CD4-positive, CD25-positive, alpha-beta regulatory T cell (primary cell): ENCODE measurements around the gene INTS2. TPM values are rescaled to one million over a fixed set of nuclear protein-coding genes. Genes with fewer than 3 reads are reported as not detected.
A peak's percentile ranks its signal among the peaks of the same experiment; 100 is the strongest.

Source experiments
- ATAC-seq, 2 donors: fragments of 150-1000 bp; cut with Tn5 transposase; one replicate each; pipeline ENCODE4 v1.10.0; 2021; ENCODE audit warnings: low read depth in 2 of 2, moderate number of reproducible peaks in 2 of 2, moderate library complexity in 1 of 2
- DNase-seq, 3 donors: peaks; one replicate each; pipeline versions ENCODE4 v3.0.0 to v3.0.0-alpha.2; 2012 to 2022; ENCODE audit warnings: mixed read lengths in 1 of 3
- H3K27ac ChIP-seq: one replicate; pipeline ENCODE4 v1.7.0; 2013; ENCODE audit warnings: mild to moderate bottlenecking, low read length; ENCODE audit not compliant: insufficient read depth, poor library complexity, severe bottlenecking
- H3K27me3 ChIP-seq: one replicate; pipeline ENCODE4 v1.7.0; 2013; ENCODE audit warnings: low read length; ENCODE audit not compliant: control insufficient read depth, insufficient read depth
- H3K36me3 ChIP-seq: one replicate; pipeline ENCODE4 v1.7.0; 2013; ENCODE audit warnings: mild to moderate bottlenecking, low read length, moderate library complexity; ENCODE audit not compliant: control insufficient read depth, insufficient read depth
- H3K4me1 ChIP-seq: 2 replicates; pipeline ENCODE4 v1.7.0; 2013; ENCODE audit warnings: mild to moderate bottlenecking, low read length; ENCODE audit not compliant: insufficient read depth, control insufficient read depth, poor library complexity, severe bottlenecking
- H3K4me3 ChIP-seq: one replicate; pipeline ENCODE4 v1.7.0; 2013; ENCODE audit warnings: low read depth, mild to moderate bottlenecking, low read length, moderate library complexity
- H3K9me3 ChIP-seq, 2 experiments: 1 replicate in 1 of 2; 2 replicates in 1 of 2; pipeline ENCODE4 v1.7.0; 2013; ENCODE audit warnings: low read length in 2 of 2, mild to moderate bottlenecking in 1 of 2, moderate library complexity in 1 of 2; ENCODE audit not compliant: control insufficient read depth in 2 of 2
- H3K27ac Mint-ChIP-seq, 3 donors: one replicate each; pipeline ENCODE4 v1.8.0; 2020 to 2022; ENCODE audit warnings: mild to moderate bottlenecking in 3 of 3, mixed read lengths in 3 of 3, moderate library complexity in 2 of 3
- H3K27me3 Mint-ChIP-seq: one replicate; pipeline ENCODE4 v1.8.0; 2022; ENCODE audit warnings: mild to moderate bottlenecking, mixed read lengths
- H3K36me3 Mint-ChIP-seq: one replicate; pipeline ENCODE4 v1.8.0; 2020; ENCODE audit warnings: mixed read lengths
- H3K4me1 Mint-ChIP-seq, 4 donors: one replicate each; pipeline ENCODE4 v1.8.0; 2020 to 2022; ENCODE audit warnings: mixed read lengths in 4 of 4, mild to moderate bottlenecking in 1 of 4
- H3K4me3 Mint-ChIP-seq, 4 donors: one replicate each; pipeline ENCODE4 v1.8.0; 2020 to 2022; ENCODE audit warnings: mild to moderate bottlenecking in 4 of 4, mixed read lengths in 4 of 4, moderate library complexity in 3 of 4
- H3K9me3 Mint-ChIP-seq, 7 donors: one replicate each; pipeline ENCODE4 v1.8.0; 2020 to 2022; ENCODE audit warnings: mixed read lengths in 7 of 7, mild to moderate bottlenecking in 3 of 7, moderate library complexity in 2 of 7
- polyA plus RNA-seq, 4 donors: library from polyadenylated mRNA; unstranded; fragments of 300-500 nt; fragmentation: Illumina TruSeq; gene quantifications; one replicate each; pipeline ENCODE4 v1.2.3, GENCODE V29; 2021
- total RNA-seq: library from RNA; stranded (reverse); gene quantifications from one replicate; pipeline ENCODE4 v1.2.3, GENCODE V29; 2022

Gene INTS2
- total and polyA plus RNA-seq, 5 donors from 2014 or later, result 3.3 to 10.3 (median 4.3) TPM

DNA sequence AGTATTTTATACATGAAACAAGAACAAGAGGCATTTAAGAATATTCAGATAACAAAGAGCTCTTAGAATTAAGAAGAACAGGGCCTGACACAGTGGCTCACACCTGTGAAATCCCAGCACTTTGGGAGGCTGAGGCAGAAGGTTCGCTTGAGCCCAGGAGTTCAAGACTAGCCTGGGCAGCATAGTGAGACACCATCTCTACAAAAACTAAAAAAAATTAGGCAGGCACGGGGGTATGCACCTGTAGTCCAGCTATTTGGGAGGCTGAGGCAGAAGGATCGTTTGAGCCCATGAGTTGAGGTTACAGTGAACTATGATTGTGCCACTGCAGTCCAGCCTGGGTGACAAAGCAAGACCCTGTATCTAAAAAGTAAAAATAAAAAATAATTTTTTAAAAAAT is 52.0 kb downstream of the INTS2 start:
- Mint-ChIP-seq H3K27ac (no peak overlapping the region), H3K36me3 (peaks cover 18% of the 10 kb centered on the region)
- no peak for ATAC-seq

DNA sequence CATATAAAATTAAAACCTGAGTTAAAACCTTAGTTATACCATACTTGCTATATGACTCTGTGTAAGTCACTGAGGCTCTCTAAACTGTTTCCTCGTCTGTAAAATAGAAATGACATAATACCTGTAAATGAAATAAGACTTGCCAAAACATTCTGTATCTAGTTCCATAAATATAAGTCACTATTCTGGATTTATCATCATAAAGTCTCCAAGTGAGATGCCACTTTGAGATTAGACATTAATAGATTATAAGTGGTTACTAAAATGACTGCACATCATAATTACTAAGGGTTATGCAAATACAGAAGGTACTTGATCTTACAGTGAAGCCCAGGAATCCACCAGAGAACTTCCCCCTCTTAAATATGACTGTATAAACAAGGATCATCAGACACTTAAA is 52.5 kb downstream of the INTS2 start:
- H3K9me3 ChIP-seq, result no peaks in the 10 kb centered on the region
- H3K27ac ChIP-seq, result no peak overlapping the region
- ATAC-seq (no peak), DNase-seq (no peak)
- H3K4me3 Mint-ChIP-seq, result no peak overlapping the region
- peaks cover 6 to 14% (median 8%) of the 10 kb centered on the region in 4 donors for H3K4me1 Mint-ChIP-seq
- H3K9me3 Mint-ChIP-seq, result no peaks in the 10 kb centered on the region
- no peaks in the 10 kb centered on the region for H3K27me3 ChIP-seq
- H3K36me3 ChIP-seq, result peaks cover 38% of the 10 kb centered on the region
- no peaks in the 10 kb centered on the region for H3K27me3 Mint-ChIP-seq
- peaks cover 20% of the 10 kb centered on the region for H3K36me3 Mint-ChIP-seq
- peak overlapping the region in 1 of 3 donors; percentile 49 for H3K27ac Mint-ChIP-seq
- H3K4me1 ChIP-seq, result no peaks in the 10 kb centered on the region
- H3K4me3 ChIP-seq, result no peak overlapping the region

More for the DNA sequence above, 52.0 kb downstream of the INTS2 start:
- no peak overlapping the region for H3K4me3 ChIP-seq
- Mint-ChIP-seq H3K9me3 (no peaks in the 10 kb centered on the region), H3K4me1 (peaks cover 6 to 14% (median 8%) of the 10 kb centered on the region in 4 donors), H3K4me3 (no peak overlapping the region), H3K27me3 (no peaks in the 10 kb centered on the region)
- H3K36me3 ChIP-seq, result peaks cover 33% of the 10 kb centered on the region
- no peaks in the 10 kb centered on the region for H3K4me1 ChIP-seq
- no peaks in the 10 kb centered on the region for H3K9me3 ChIP-seq
- no peak for DNase-seq
- no peak overlapping the region for H3K27ac ChIP-seq
- H3K27me3 ChIP-seq, result no peaks in the 10 kb centered on the region

DNA sequence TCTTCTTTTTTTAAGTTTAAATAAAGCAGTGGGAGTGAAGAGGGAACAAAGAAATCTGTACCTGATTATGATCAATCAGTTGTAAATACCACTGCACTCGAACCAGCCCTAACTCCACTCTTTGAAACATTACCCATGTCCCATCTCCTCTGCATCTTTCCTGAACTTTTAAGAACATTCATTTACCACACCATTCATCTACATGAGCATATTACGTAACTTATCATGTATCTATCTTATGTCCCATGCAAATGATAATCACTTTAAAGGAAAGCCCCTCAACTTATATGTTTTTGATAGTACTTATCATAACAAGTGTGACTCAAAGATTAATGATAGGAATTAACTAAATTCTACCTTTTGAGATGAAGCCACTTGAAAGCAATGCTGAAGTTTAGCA is 53.7 kb downstream of the INTS2 start:
- Histone ChIP-seq H3K4me3 (no peak overlapping the region), H3K27me3 (no peaks in the 10 kb centered on the region), H3K9me3 (no peaks in the 10 kb centered on the region), H3K27ac (no peak overlapping the region), H3K4me1 (no peaks in the 10 kb centered on the region), H3K36me3 (peaks cover 44% of the 10 kb centered on the region)
- Mint-ChIP-seq H3K4me3 (no peak overlapping the region), H3K27me3 (no peaks in the 10 kb centered on the region), H3K9me3 (no peaks in the 10 kb centered on the region), H3K27ac (peak overlapping the region in 2 of 3 donors; percentile 10 to 12), H3K36me3 (peaks cover 30% of the 10 kb centered on the region), H3K4me1 (peaks cover 6 to 14% (median 8%) of the 10 kb centered on the region in 4 donors)
- no peak for ATAC-seq
- no peak for DNase-seq

GRCh38 chr17:61872099-61872498 is 55.7 kb downstream of the INTS2 start:
- Mint-ChIP-seq H3K36me3 (peaks cover 24% of the 10 kb centered on the region), H3K27me3 (no peaks in the 10 kb centered on the region), H3K9me3 (no peaks in the 10 kb centered on the region), H3K4me3 (no peak overlapping the region), H3K4me1 (peaks cover 6 to 15% (median 7%) of the 10 kb centered on the region in 4 donors), H3K27ac (no peak overlapping the region)
- peaks cover 50% of the 10 kb centered on the region for H3K36me3 ChIP-seq
- H3K4me1 ChIP-seq, result no peaks in the 10 kb centered on the region
- H3K27me3 ChIP-seq, result no peaks in the 10 kb centered on the region
- ATAC-seq (no peak), DNase-seq (no peak)
- no peaks in the 10 kb centered on the region for H3K9me3 ChIP-seq
- H3K4me3 ChIP-seq, result no peak overlapping the region
- no peak overlapping the region for H3K27ac ChIP-seq

- Mint-ChIP-seq H3K4me3 (no peak overlapping the region), H3K27me3 (no peaks in the 10 kb centered on the region), H3K9me3 (no peaks in the 10 kb centered on the region), H3K4me1 (peaks cover 8 to 18% (median 9%) of the 10 kb centered on the region in 4 donors), H3K36me3 (peaks cover 22% of the 10 kb centered on the region), H3K27ac (no peak overlapping the region)
- Histone ChIP-seq H3K27ac (no peak overlapping the region), H3K9me3 (no peaks in the 10 kb centered on the region), H3K4me1 (peaks cover 1% of the 10 kb centered on the region), H3K36me3 (peaks cover 39% of the 10 kb centered on the region), H3K27me3 (no peaks in the 10 kb centered on the region), H3K4me3 (no peak overlapping the region)
- no peak for ATAC-seq
- no peak for DNase-seq
Measured at GRCh38 chr17:61869138-61869537, 58.6 kb downstream of the INTS2 start.

- Mint-ChIP-seq H3K36me3 (peaks cover 19% of the 10 kb centered on the region), H3K27ac (no peak overlapping the region), H3K9me3 (no peaks in the 10 kb centered on the region), H3K4me1 (peaks cover 7 to 21% (median 12%) of the 10 kb centered on the region in 4 donors), H3K27me3 (no peaks in the 10 kb centered on the region), H3K4me3 (no peak overlapping the region)
- Histone ChIP-seq H3K27me3 (no peaks in the 10 kb centered on the region), H3K36me3 (peaks cover 39% of the 10 kb centered on the region), H3K4me3 (no peak overlapping the region), H3K27ac (no peak overlapping the region), H3K4me1 (peaks cover 8% of the 10 kb centered on the region), H3K9me3 (no peaks in the 10 kb centered on the region)
- no peak for ATAC-seq
- no peak for DNase-seq
Measured at GRCh38 chr17:61868074-61868473, 59.7 kb downstream of the INTS2 start.

DNA sequence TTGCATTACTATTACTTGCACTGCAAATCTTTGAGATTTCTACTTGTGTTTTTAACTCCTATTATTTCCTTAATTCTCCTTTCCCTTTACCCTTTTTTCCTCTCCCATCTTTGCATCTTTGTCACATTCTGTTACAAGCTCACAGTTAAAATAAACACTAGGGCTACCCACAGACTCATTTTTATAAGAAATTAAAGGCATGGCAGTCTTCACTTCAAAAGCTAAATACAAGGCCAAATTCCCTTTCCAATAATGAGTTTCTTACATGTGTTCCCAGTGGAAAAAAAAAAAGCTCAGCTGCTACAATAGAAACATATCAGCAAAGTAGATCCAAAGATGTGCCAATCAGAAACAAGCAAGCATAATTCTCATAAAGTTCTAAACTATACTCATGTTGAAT is 60.7 kb downstream of the INTS2 start:
- peaks cover 17 to 31% (median 22%) of the 10 kb centered on the region in 4 donors for H3K4me1 Mint-ChIP-seq
- no peak overlapping the region for H3K27ac ChIP-seq
- no peak overlapping the region for H3K4me3 ChIP-seq
- peak overlapping the region in 1 of 3 donors; percentile 59 for H3K27ac Mint-ChIP-seq
- H3K36me3 Mint-ChIP-seq, result peaks cover 19% of the 10 kb centered on the region
- peaks cover 18% of the 10 kb centered on the region for H3K4me1 ChIP-seq
- no peaks in the 10 kb centered on the region for H3K9me3 ChIP-seq
- DNase-seq (no peak), ATAC-seq (no peak)
- peak overlapping the region in 2 of 4 donors; percentile 28 to 59 for H3K4me3 Mint-ChIP-seq
- H3K27me3 ChIP-seq, result no peaks in the 10 kb centered on the region
- H3K36me3 ChIP-seq, result peaks cover 36% of the 10 kb centered on the region
- no peaks in the 10 kb centered on the region for H3K9me3 Mint-ChIP-seq
- no peaks in the 10 kb centered on the region for H3K27me3 Mint-ChIP-seq

DNA sequence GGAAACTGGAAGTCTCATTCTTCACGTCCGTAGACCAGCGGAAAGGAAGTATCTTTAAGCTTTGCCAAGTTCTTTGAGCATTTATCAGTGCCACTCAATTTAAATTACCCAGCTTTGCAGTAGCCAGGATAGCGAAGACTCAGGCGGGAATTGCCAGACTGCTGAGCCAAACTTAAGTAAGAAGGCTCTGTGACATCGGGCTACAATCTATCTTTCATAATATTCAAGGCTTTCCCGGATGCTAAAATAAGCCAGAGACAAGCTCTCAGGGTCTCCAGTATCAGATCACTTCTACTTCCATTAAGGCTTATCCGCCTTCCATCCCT is 64.0 kb downstream of the INTS2 start:
- Mint-ChIP-seq H3K4me3 (peak overlapping the region; percentile 92 to 98 (median 96)), H3K36me3 (peaks cover 4% of the 10 kb centered on the region), H3K27ac (peak overlapping the region; percentile 97), H3K4me1 (peaks cover 19 to 40% (median 36%) of the 10 kb centered on the region in 4 donors), H3K9me3 (no peaks in the 10 kb centered on the region), H3K27me3 (no peaks in the 10 kb centered on the region)
- H3K9me3 ChIP-seq, result no peaks in the 10 kb centered on the region
- peaks cover 12% of the 10 kb centered on the region for H3K36me3 ChIP-seq
- H3K4me1 ChIP-seq, result peaks cover 18% of the 10 kb centered on the region
- peak overlapping the region; percentile 78 for H3K27ac ChIP-seq
- peak overlapping the region; percentile 99 for H3K4me3 ChIP-seq
- ATAC-seq (peak in 1 of 2 donors; percentile 2), DNase-seq (no peak)
- no peaks in the 10 kb centered on the region for H3K27me3 ChIP-seq
